Smooth muscle cell of the brain vasculature (primary cell): ENCODE results near the gene TYW1B.
"Not testable (repeated sequence)": the region's sequence is repeated elsewhere in the genome, so short reads cannot be mapped to it uniquely, and the experiment has no call there.

Source experiments
- DNase-seq: peaks from one replicate; pipeline ENCODE4 v3.0.0-alpha.2; 2012; ENCODE audit warnings: low read depth, low spot score

The TYW1B gene

DNA sequence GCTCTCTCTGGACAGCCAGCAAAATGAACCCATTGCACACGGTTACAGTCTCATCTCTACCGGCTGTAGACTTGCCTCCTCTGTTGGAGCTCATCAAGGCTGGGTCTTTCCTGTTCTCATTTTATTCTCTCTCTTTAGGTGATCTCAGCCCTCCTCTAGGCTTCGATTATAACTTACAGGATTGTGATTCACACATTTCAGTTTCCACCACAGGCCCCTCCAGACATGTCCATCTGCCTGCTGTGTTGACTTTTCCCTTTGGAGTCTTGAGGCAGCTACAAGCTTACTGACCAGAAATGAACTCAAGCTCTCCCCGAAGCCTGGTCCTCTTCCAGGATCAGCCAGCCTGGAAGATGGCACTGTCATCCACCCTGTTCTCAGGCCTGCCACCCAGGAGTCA lies 268.5 kb downstream of the TYW1B start:
- not testable (repeated sequence) for DNase-seq

DNA sequence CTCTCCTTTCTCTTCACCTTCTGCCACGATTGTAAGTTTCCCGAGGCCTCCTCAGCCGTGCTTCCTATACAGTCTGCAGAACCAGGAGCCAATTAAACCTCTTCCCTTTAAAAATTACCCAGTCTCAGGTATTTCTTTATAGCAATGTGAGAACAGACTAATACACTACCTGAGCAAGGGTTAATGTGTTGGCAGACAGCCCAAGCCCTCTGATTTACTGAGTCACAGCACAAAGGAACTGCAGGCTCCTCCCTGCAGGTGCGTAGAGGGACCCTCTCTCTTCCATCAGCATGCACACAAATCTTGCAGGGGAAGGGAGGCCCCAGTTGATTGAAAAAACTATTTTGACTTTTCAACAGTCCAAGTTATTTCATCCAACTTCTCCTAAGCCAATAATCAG lies 271.3 kb downstream of the TYW1B start:
- not testable (repeated sequence) for DNase-seq

DNA sequence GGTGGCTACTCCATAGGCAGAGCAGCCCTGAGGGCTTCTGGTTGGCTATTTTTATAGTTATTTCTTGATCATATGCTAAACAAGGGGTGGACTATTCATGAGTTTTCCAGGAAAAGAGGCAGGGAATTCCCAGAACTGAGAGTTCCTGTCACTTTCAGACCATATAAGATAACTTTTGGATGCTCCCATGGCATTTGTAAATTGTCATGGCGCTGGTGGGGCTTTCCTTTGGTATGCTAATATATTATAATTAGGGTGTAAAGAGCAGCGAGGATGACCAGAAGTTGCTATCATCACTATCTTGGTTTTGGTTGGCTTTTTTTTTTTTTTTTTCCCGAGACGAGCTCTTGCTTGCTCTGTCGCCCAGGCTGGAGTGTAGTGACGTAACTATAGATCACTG lies 272.8 kb downstream of the TYW1B start:
- not testable (repeated sequence) for DNase-seq

DNA sequence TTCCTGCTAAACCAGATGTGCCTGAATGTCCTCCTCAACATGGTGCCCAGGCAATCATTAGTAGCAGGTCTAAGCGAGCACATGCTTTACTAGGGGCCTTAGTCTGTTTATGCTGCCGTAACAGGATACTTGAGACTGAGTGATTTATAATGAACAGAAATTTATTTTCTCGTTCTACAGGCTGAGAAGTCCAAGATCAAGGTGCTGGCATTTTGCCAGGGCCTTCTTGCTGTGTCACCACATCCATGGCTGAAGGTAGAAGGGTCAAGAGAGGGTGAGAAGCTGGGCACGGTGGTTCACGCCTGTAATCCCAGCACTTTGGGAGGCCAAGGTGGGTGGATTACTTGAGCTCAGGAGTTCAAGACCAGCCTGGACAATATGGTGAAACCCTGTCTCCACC lies 273.6 kb downstream of the TYW1B start:
- not testable (repeated sequence) for DNase-seq

DNA sequence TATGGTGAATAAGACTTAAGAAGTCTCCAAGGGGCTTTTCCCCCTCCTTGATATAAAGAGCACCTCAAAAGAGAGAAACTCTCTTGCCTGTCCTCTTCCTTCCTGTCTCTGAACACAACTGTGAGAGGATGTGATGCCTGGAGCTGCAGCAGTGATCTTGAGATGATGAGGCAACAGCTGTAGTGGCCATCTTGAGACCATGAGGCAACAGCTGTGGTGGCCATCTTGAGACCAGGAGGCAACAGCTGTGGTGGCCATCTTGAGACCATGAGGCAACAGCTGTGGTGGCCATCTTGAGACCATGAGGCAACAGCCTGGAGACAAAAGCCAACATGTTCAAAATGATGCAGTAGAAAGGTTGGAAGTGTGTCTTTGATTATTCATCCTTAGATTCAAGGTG lies 277.5 kb downstream of the TYW1B start:
- DNase-seq, result not testable (repeated sequence)

DNA sequence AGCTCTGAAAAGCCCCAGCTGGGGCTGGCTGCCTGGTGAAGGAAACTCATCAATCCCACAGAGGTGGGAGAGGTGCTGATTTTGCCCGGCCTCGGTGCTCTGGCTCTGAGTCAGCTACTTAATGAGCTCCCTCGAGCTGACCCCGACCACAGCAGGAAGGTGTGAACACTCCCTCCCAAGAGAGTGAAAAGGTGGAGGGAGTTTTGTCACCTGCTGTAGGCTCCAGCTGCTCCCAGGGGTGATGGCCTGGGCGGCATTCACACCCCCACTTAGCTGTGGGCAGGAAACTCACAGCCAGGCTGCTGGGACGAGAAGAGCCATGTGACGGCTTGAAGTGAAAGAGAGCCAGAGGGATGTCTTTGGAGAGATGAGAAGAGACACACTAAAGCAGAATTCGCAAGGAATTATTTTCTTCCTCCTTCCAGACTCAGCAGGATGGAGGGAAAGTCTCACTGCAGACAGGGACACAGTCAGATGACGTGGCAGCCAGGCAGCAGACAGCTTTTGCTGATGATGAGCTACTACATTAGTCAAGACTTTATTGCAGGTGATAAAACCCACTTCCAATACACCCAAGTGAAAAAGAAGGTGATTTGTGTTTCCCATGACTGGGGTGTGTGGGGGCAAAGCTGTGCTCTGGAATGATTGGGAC lies 281.3 kb downstream of the TYW1B start:
- DNase-seq, result not testable (repeated sequence)

DNA sequence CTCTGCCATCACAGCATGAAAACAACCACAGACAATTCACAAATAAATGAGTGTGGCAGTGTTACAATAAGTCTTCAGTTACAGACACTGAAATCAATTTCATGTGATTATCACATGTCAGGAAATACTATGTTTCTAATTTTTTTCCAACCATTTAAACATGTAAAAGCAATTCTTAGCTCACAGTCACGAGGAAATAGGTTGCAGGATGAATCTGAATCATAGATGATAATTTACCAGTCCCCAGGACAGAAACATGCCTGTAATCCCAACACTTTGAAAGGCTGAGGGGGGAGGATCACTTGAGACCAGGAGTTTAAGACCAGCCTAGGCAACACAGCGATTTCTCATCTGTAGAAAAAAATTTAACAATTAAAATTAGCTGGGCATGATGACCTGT lies 283.5 kb downstream of the TYW1B start:
- not testable (repeated sequence) for DNase-seq

DNA sequence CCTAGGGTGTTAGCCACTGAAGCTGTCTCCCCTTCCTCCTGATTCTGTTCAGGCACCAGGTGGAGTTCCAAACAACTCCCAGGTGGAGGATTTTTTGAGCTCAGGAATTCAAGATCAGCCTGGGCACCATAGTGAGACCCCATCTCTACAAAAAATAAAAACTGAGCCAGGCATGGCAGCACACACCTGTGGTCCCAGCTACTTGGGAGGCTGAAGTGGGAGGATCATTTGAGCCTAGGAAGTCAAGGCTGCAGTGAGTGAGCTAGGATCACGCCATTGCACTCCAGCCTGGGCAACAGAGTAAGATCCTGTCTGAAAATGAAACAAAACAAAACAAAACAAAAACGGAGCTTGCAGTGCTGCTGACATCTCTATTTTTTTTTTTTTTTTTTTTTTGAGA lies 287.1 kb downstream of the TYW1B start:
- no peak for DNase-seq

DNA sequence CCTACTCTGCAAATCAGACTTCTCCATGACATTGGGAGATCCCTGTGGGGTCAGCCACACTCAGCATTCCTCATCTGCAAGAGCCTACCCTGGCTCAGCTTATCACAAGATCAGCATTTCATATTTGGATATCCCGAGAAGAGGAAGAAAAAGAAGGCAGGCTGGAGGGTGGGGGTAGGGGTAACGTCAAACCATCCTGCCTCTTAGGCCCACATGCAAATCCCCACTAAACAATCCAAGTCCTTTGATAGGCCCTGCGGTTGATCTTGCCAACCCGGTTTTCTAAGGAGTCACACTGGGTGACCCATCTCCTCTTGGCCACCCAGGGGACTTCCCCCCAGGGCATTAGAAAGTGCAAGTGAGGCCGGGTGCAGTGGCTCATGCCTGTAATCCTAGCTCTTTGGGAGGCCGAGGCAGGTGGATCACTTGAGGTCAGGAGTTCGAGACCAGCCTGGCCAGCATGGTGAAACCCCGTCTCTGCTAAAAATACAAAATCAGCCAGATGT lies 287.8 kb downstream of the TYW1B start:
- no peak for DNase-seq

DNA sequence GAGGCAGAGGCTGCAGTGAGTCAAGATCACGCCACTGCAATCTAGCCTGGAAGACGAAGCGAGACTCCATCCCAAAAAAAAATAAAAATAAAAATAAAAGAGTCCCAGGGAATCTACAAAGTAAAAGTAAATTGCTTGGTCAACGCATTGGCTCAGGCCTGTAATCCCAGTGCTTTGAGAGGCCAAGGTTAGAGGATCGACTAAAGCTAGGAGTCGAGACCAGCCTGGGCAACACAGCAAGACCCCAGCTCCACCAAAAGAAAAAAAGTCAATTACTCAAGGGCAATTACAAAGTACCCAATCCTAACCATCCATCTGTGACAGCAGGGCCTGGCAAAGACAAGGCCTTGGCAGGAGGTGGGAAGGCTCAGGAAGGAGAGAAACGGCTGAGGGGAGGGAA lies 288.3 kb downstream of the TYW1B start:
- DNase-seq, result no peak

DNA sequence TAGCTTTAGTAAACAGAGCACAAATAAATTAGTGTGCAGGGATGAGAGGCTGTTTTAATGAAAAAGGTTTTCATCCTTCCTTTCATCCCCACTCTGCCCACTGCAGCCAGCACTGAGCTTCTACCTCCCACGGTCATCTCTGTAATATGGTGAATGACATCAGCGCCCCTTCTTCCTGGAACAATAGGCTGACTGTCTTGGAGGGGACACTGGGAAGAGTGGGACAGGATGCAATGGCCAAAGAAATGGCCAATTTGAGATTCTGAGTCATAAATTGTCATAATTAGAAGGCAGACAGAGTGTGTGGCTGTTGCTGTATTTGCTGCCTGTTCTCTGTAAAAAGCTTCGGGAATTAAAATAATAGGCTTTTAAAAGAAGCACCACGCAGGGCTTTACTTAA lies 289.1 kb downstream of the TYW1B start:
- DNase-seq, result no peak

DNA sequence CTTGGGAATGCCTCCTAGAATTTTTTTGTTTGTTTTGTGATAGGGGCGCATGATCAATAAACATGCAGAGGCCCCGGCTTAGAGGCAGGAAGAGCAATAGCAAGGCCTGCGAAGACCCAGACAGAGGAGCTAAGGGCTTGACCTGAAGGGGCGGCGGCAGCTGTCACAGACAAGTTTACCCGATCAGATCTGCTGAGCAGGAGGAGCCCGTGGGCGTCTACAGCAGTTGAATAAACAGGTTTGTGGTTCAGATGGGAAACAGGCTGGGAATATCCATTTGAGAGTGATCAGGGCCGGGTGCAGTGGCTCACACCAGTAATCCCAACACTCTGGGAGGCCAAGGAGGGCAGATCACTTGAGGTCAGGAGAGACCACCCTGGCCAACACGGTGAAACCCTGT lies 289.9 kb downstream of the TYW1B start:
- no peak for DNase-seq

DNA sequence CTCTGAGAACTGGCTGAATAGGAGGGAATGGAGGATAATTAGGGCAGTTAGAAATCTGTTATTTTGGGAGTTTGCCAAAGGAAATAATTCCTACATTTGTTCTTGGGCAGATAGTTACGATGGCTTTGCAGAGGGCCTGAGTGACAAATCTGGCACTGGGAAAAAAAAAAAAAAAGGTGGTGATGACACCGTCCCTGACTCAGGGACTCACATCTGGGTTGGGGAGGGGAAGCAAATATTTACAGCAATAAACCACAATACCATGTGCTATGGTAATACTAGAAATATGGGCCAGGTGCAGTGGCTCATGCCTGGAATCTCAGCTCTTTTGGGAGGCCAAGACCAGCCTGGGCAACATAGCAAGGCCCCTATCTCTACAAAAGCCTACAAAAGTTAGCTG lies 292.0 kb downstream of the TYW1B start:
- not testable (repeated sequence) for DNase-seq

DNA sequence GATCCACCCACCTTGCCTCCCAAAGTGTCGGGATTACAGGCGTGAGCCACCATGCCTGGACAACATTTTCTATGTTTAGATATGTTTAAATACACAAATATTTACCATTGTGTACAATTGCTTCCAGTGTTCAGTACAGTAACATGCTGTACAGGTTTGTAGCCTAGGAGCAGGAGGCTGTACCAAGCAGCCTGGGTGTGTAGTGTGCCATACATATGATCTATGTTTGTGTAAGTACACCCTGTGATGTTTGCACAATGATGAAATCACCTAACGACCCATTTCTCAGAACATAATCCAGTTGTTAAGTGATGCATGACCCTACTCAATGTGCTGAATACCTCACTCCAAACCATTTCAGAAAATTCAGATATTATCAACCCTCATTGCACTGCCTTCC lies 297.0 kb downstream of the TYW1B start:
- not testable (repeated sequence) for DNase-seq
